SK-N-SH treated with all-trans-retinoic acid at 6 μM for 48 hours (cell line): Measurements from ENCODE around the gene MMP8.

ENCODE experiments used
- ATAC-seq: fragments of 200-7000 bp; cut with Tn5 transposase; 3 replicates; pipeline ENCODE4 v1.9.1; 2020; ENCODE audit warnings: mild to moderate bottlenecking, moderate library complexity
- ARNTL ChIP-seq: fragments of 450-650 bp; formaldehyde crosslinking; IDR thresholded peaks from 2 replicates; pipeline ENCODE4 v1.5.0; 2020; ENCODE audit warnings: low read depth, mild to moderate bottlenecking, moderate library complexity, borderline replicate concordance
- BACH2 ChIP-seq: fragments of 250-450 bp; sonication (Bioruptor Pico); IDR thresholded peaks from 2 replicates; pipeline ENCODE4 v1.9.0; 2021; ENCODE audit warnings: mild to moderate bottlenecking, borderline replicate concordance
- CSDC2 ChIP-seq: fragments of 250-450 bp; sonication (Bioruptor Pico); IDR thresholded peaks from 2 replicates; pipeline ENCODE4 v1.5.0; 2020; ENCODE audit warnings: mild to moderate bottlenecking, moderate library complexity
- GLIS3 ChIP-seq: fragments of 250-450 bp; sonication (Bioruptor Pico); IDR thresholded peaks from 2 replicates; pipeline ENCODE4 v1.5.0; 2020; ENCODE audit warnings: mild to moderate bottlenecking, moderate library complexity
- ISL1 ChIP-seq: fragments of 250-450 bp; sonication (Bioruptor Pico); IDR thresholded peaks from 2 replicates; pipeline ENCODE4 v2.1.2; 2022; ENCODE audit warnings: mild to moderate bottlenecking, moderate library complexity
- OSR1 ChIP-seq: fragments of 250-450 bp; sonication (Bioruptor Pico); IDR thresholded peaks from 2 replicates; pipeline ENCODE4 v1.8.0; 2022; ENCODE audit warnings: moderate library complexity, mild to moderate bottlenecking, inconsistent platforms
- TCF4 ChIP-seq: fragments of 250-450 bp; sonication (Bioruptor Pico); IDR thresholded peaks from 2 replicates; pipeline ENCODE4 v1.8.0; 2021; ENCODE audit warnings: mild to moderate bottlenecking, moderate library complexity, borderline replicate concordance
- TOX ChIP-seq: fragments of 250-450 bp; sonication (Bioruptor Pico); IDR thresholded peaks from 2 replicates; pipeline ENCODE4 v1.8.0; 2021; ENCODE audit warnings: mild to moderate bottlenecking, moderate library complexity, borderline replicate concordance
- ZC3H10 ChIP-seq: fragments of 250-450 bp; sonication (Bioruptor Pico); IDR thresholded peaks from 2 replicates; pipeline ENCODE4 v1.5.1; 2021; ENCODE audit warnings: mild to moderate bottlenecking, moderate library complexity
- ZFP3 ChIP-seq: fragments of 250-450 bp; sonication (Bioruptor Pico); IDR thresholded peaks from 2 replicates; pipeline ENCODE4 v1.5.0; 2020; ENCODE audit warnings: mild to moderate bottlenecking, moderate library complexity
- ZNF70 ChIP-seq: fragments of 450-650 bp; formaldehyde crosslinking; IDR thresholded peaks from 2 replicates; pipeline ENCODE4 v1.5.0; 2020; ENCODE audit warnings: mild to moderate bottlenecking, moderate library complexity
- ZNF8 ChIP-seq: fragments of 450-650 bp; formaldehyde crosslinking; IDR thresholded peaks from 2 replicates; pipeline ENCODE4 v1.5.0; 2020; ENCODE audit warnings: mild to moderate bottlenecking, moderate library complexity
- TF ChIP-seq, protein P1 (sequence below): fragments of 250-450 bp; sonication (Bioruptor Pico); IDR thresholded peaks from 2 replicates; pipeline ENCODE4 v1.5.0; 2020; ENCODE audit warnings: mild to moderate bottlenecking, moderate library complexity
- TF ChIP-seq, protein P2 (sequence below): fragments of 250-450 bp; sonication (Bioruptor Pico); IDR thresholded peaks from 2 replicates; pipeline ENCODE4 v1.8.0; 2021; ENCODE audit warnings: low read depth, mild to moderate bottlenecking, moderate library complexity, borderline replicate concordance
- TF ChIP-seq, protein P3 (sequence below): fragments of 250-450 bp; sonication (Bioruptor Pico); IDR thresholded peaks from 2 replicates; pipeline ENCODE4 v1.8.0; 2020; ENCODE audit warnings: mild to moderate bottlenecking, moderate library complexity, borderline replicate concordance
- TF ChIP-seq, protein P4 (sequence below): fragments of 250-450 bp; sonication (Bioruptor Pico); IDR thresholded peaks from 2 replicates; pipeline ENCODE4 v1.5.1; 2020; ENCODE audit warnings: low read depth, mild to moderate bottlenecking, moderate library complexity
- TF ChIP-seq, protein P5 (sequence below): fragments of 250-450 bp; sonication (Bioruptor Pico); IDR thresholded peaks from 2 replicates; pipeline ENCODE4 v1.5.1; 2021; ENCODE audit warnings: mild to moderate bottlenecking, moderate library complexity

The MMP8 gene

DNA sequence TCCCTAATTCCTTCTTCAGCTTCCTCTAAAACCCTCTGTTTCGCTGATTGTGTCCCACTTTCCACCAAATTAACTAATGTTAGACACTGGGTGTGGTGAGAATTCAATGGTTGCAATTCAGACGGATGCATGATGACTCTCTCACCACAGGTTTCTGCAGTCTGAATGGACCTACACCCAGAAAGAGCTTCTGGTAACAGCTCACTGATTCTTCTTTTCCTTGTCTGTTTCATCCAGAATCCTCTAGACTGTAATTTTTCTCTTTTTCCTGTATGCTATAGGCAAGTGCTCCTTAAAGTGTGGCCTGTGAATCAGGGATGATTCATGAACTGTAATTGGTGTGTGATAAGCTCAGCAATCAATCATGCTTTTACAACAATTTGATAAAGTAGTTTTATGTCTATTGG, 37.6 kb upstream of the MMP8 start:
- no peak for TF ChIP-seq ZC3H10 (CRISPR knock-in tag)
- TF ChIP-seq ISL1 (CRISPR knock-in tag) = peak; percentile 75
- no peak for TF ChIP-seq CSDC2 (CRISPR knock-in tag)
- peak; percentile 65 for ATAC-seq

DNA sequence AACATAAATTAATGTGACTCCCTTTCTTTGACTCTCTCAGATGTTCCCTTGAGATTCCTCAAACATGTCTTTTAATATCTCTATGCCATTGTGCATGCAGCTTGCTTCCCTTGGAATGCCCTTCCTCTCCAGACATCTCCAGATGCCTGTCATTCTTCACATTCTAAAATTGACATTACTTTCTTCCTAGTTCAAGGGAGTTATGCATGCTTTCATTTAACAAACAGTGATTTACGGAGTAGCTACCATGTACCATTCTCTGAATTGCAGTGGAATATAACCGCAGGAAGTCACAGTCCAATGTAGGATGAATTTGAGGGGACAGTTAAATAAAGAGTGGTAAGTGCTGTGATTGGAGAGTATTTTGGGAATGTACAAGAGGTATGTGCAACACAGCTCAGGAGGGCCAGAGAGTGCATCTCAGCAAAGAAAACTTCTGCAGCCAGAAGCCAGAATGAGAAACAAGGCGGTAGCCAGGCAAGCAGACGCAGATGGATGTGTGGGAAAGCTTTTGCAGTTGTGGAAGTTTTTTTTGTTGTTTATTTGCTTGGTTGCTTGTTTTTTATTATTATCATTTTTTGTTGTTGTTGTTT, 37.0 kb upstream of the MMP8 start:
- ATAC-seq = peak; percentile 77
- TF ChIP-seq ISL1 (CRISPR knock-in tag) (peak; percentile 82), TCF4 (no peak)

DNA sequence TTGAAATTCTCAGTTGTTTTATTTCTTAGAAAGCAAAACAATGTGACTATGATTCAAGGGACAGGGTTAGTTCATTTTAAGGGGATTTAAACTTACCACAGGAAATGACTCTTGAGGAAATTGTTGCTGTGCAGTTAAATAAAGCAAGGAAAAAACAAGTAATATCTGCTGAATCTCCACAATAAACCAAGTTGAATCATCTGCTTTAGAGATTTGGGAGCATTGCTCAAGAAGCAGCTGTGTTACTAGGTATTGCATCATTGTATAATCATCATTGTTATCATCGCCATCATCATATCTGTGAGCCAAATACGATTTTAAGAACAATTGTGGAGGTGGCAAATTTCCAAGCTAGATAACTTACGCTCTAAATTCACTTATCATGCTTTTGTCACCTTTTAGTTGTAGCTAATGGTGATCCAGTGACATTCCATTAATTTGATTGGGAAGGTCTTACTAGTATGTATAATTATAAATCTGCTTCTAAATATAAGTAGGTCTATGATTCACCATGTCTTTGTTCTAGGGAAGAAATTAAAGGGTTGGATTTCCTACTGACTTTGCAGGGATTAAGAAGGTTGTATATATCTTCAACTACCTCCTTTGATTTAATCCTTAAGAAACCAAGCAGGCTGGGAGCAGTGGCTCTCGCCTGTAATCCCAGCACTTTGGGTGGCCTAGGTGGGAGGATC, 35.7 kb upstream of the MMP8 start:
- ATAC-seq = peak; percentile 40

More for the DNA sequence above, 35.7 kb upstream of the MMP8 start:
- no peak for TF ChIP-seq ZNF70 (CRISPR knock-in tag)
- no peak for TF ChIP-seq TOX (CRISPR knock-in tag)
- TF ChIP-seq, protein P1, sequence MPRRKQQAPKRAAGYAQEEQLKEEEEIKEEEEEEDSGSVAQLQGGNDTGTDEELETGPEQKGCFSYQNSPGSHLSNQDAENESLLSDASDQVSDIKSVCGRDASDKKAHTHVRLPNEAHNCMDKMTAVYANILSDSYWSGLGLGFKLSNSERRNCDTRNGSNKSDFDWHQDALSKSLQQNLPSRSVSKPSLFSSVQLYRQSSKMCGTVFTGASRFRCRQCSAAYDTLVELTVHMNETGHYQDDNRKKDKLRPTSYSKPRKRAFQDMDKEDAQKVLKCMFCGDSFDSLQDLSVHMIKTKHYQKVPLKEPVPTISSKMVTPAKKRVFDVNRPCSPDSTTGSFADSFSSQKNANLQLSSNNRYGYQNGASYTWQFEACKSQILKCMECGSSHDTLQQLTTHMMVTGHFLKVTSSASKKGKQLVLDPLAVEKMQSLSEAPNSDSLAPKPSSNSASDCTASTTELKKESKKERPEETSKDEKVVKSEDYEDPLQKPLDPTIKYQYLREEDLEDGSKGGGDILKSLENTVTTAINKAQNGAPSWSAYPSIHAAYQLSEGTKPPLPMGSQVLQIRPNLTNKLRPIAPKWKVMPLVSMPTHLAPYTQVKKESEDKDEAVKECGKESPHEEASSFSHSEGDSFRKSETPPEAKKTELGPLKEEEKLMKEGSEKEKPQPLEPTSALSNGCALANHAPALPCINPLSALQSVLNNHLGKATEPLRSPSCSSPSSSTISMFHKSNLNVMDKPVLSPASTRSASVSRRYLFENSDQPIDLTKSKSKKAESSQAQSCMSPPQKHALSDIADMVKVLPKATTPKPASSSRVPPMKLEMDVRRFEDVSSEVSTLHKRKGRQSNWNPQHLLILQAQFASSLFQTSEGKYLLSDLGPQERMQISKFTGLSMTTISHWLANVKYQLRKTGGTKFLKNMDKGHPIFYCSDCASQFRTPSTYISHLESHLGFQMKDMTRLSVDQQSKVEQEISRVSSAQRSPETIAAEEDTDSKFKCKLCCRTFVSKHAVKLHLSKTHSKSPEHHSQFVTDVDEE (CRISPR knock-in tag) = no peak
- TF ChIP-seq ARNTL (CRISPR knock-in tag) = no peak
- TF ChIP-seq ZNF8 (CRISPR knock-in tag) = peak; percentile 20; the same call in 1 of the 2 replicates
- TF ChIP-seq, protein P2, sequence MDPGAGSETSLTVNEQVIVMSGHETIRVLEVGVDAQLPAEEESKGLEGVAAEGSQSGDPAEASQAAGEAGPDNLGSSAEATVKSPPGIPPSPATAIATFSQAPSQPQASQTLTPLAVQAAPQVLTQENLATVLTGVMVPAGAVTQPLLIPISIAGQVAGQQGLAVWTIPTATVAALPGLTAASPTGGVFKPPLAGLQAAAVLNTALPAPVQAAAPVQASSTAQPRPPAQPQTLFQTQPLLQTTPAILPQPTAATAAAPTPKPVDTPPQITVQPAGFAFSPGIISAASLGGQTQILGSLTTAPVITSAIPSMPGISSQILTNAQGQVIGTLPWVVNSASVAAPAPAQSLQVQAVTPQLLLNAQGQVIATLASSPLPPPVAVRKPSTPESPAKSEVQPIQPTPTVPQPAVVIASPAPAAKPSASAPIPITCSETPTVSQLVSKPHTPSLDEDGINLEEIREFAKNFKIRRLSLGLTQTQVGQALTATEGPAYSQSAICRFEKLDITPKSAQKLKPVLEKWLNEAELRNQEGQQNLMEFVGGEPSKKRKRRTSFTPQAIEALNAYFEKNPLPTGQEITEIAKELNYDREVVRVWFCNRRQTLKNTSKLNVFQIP (CRISPR knock-in tag) = no peak
- no peak for TF ChIP-seq ZFP3 (CRISPR knock-in tag)
- TF ChIP-seq BACH2 (CRISPR knock-in tag) = no peak
- no peak for TF ChIP-seq OSR1 (CRISPR knock-in tag)
- TF ChIP-seq, protein P3, sequence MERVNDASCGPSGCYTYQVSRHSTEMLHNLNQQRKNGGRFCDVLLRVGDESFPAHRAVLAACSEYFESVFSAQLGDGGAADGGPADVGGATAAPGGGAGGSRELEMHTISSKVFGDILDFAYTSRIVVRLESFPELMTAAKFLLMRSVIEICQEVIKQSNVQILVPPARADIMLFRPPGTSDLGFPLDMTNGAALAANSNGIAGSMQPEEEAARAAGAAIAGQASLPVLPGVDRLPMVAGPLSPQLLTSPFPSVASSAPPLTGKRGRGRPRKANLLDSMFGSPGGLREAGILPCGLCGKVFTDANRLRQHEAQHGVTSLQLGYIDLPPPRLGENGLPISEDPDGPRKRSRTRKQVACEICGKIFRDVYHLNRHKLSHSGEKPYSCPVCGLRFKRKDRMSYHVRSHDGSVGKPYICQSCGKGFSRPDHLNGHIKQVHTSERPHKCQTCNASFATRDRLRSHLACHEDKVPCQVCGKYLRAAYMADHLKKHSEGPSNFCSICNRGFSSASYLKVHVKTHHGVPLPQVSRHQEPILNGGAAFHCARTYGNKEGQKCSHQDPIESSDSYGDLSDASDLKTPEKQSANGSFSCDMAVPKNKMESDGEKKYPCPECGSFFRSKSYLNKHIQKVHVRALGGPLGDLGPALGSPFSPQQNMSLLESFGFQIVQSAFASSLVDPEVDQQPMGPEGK = no peak
- TF ChIP-seq, protein P4, sequence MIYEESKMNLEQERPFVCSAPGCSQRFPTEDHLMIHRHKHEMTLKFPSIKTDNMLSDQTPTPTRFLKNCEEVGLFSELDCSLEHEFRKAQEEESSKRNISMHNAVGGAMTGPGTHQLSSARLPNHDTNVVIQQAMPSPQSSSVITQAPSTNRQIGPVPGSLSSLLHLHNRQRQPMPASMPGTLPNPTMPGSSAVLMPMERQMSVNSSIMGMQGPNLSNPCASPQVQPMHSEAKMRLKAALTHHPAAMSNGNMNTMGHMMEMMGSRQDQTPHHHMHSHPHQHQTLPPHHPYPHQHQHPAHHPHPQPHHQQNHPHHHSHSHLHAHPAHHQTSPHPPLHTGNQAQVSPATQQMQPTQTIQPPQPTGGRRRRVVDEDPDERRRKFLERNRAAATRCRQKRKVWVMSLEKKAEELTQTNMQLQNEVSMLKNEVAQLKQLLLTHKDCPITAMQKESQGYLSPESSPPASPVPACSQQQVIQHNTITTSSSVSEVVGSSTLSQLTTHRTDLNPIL (CRISPR knock-in tag) = peak; percentile 65; the same call in 1 of the 2 replicates
- TF ChIP-seq, protein P5, sequence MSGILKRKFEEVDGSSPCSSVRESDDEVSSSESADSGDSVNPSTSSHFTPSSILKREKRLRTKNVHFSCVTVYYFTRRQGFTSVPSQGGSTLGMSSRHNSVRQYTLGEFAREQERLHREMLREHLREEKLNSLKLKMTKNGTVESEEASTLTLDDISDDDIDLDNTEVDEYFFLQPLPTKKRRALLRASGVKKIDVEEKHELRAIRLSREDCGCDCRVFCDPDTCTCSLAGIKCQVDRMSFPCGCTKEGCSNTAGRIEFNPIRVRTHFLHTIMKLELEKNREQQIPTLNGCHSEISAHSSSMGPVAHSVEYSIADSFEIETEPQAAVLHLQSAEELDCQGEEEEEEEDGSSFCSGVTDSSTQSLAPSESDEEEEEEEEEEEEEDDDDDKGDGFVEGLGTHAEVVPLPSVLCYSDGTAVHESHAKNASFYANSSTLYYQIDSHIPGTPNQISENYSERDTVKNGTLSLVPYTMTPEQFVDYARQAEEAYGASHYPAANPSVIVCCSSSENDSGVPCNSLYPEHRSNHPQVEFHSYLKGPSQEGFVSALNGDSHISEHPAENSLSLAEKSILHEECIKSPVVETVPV (CRISPR knock-in tag) = no peak
- TF ChIP-seq GLIS3 (CRISPR knock-in tag) = no peak
- TF ChIP-seq CSDC2 (CRISPR knock-in tag) = no peak
- no peak for TF ChIP-seq ZC3H10 (CRISPR knock-in tag)
- TF ChIP-seq ISL1 (CRISPR knock-in tag) = peak; percentile 98
